ENCODE measurements around the gene BAIAP2. TPM values are rescaled to one million over a fixed set of nuclear protein-coding genes. Genes with fewer than 3 reads are reported as not detected.
A peak's percentile ranks its signal among the peaks of the same experiment; 100 is the strongest.

BAIAP2 gene
- total and polyA plus RNA-seq, 8 donors, result 21.1 to 263 (median 56.3) TPM

- 58 to 64% (median 62%) methylated on average over 15 to 19 of the region's 19 CpGs for WGBS, 5 donors
- DNase-seq, result no peak
- Histone ChIP-seq H3K27me3 (no peaks in the 10 kb centered on the region), H3K4me3 (no peak overlapping the region), H3K27ac (no peak overlapping the region), H3K9me3 (no peaks in the 10 kb centered on the region), H3K36me3 (peaks cover 0 to 39% (median 25%) of the 10 kb centered on the region in 4 donors), H3K4me1 (peaks cover 42 to 76% (median 60%) of the 10 kb centered on the region in 4 donors)
- intact Hi-C loops (cut with DNase I; ENCODE audit: low total_unique reads), result no loop called here
- TF ChIP-seq POLR2AphosphoS5 (IDR thresholded peaks at IDR 0.05) (no peak), CTCF (IDR thresholded peaks at IDR 0.05) (no peak), POLR2A (IDR thresholded peaks at IDR 0.05) (no peak), EP300 (IDR thresholded peaks at IDR 0.05) (no peak)
Observed at GRCh38 chr17:81080019-81080418, 45.1 kb downstream of the BAIAP2 start.

GRCh38 chr17:81081222-81082176, 46.5 kb downstream of the BAIAP2 start:
- Histone ChIP-seq H3K4me3 (no peak overlapping the region), H3K4me1 (peaks cover 54 to 80% (median 65%) of the 10 kb centered on the region in 4 donors), H3K27me3 (no peaks in the 10 kb centered on the region), H3K9me3 (no peaks in the 10 kb centered on the region), H3K36me3 (peaks cover 5 to 47% (median 34%) of the 10 kb centered on the region in 4 donors), H3K27ac (peak overlapping the region; percentile 88 to 95 (median 90))
- TF ChIP-seq POLR2A (IDR thresholded peaks at IDR 0.05) (no peak), POLR2AphosphoS5 (IDR thresholded peaks at IDR 0.05) (no peak), CTCF (IDR thresholded peaks at IDR 0.05) (no peak), EP300 (IDR thresholded peaks at IDR 0.05) (no peak)
- peak in 1 of 2 donors; percentile 63 for DNase-seq
- WGBS, 5 donors, result 49 to 75% (median 51%) methylated on average over 23 to 33 of the region's 33 CpGs
- intact Hi-C loops (cut with DNase I; ENCODE audit: low total_unique reads), result no loop called here

GRCh38 chr17:81082177-81083073, 47.5 kb downstream of the BAIAP2 start:
- Histone ChIP-seq H3K9me3 (no peaks in the 10 kb centered on the region), H3K27ac (peak overlapping the region; percentile 88 to 95 (median 90)), H3K27me3 (no peaks in the 10 kb centered on the region), H3K4me1 (peaks cover 54 to 90% (median 74%) of the 10 kb centered on the region in 4 donors), H3K36me3 (peaks cover 13 to 48% (median 36%) of the 10 kb centered on the region in 4 donors), H3K4me3 (no peak overlapping the region)
- 44 to 70% (median 57%) methylated on average over 17 to 33 of the region's 33 CpGs for WGBS, 5 donors
- intact Hi-C loops (cut with DNase I; ENCODE audit: low total_unique reads), result no loop called here
- DNase-seq, result peak; percentile 53 to 80
- TF ChIP-seq POLR2A (IDR thresholded peaks at IDR 0.05) (no peak), CTCF (IDR thresholded peaks at IDR 0.05) (no peak), POLR2AphosphoS5 (IDR thresholded peaks at IDR 0.05) (peak in 1 of 3 donors; percentile 47), EP300 (IDR thresholded peaks at IDR 0.05) (no peak)
